NCI-H2196 treated with DMSO at 0.1 percent for 48 hours (cell line): ENCODE measurements around the gene ECSIT.
"Not testable (repeated sequence)": the region's sequence is repeated elsewhere in the genome, so short reads cannot be mapped to it uniquely, and the experiment has no call there.

ENCODE experiments used
- DNase-seq: peaks from one replicate; lab custom pipeline; 2025; ENCODE audit not compliant: unreplicated experiment; lab: John Stamatoyannopoulos, UW

The ECSIT gene

GRCh38 chr19:11479898-11480714, 48.8 kb downstream of the ECSIT start:
- no peak for DNase-seq

GRCh38 chr19:11479090-11479897, 49.6 kb downstream of the ECSIT start:
- DNase-seq: no peak

GRCh38 chr19:11478167-11479089, 50.5 kb downstream of the ECSIT start:
- no peak for DNase-seq

- DNase-seq: no peak
Measured at GRCh38 chr19:11475861-11476260, 53.1 kb downstream of the ECSIT start.

GRCh38 chr19:11475343-11475742, 53.6 kb downstream of the ECSIT start:
- DNase-seq: not testable (repeated sequence)

GRCh38 chr19:11473725-11474124, 55.2 kb downstream of the ECSIT start:
- no peak for DNase-seq

GRCh38 chr19:11468266-11468845, 60.6 kb downstream of the ECSIT start:
- not testable (repeated sequence) for DNase-seq

GRCh38 chr19:11465600-11465999, 63.3 kb downstream of the ECSIT start:
- DNase-seq: no peak

- DNase-seq: no peak
Measured at GRCh38 chr19:11464333-11465265, 64.3 kb downstream of the ECSIT start.

- no peak for DNase-seq
Measured at GRCh38 chr19:11463391-11463790, 65.5 kb downstream of the ECSIT start.

GRCh38 chr19:11461453-11461852, 67.5 kb downstream of the ECSIT start:
- DNase-seq: no peak

GRCh38 chr19:11460207-11460606, 68.7 kb downstream of the ECSIT start:
- no peak for DNase-seq

- not testable (repeated sequence) for DNase-seq
Measured at GRCh38 chr19:11458912-11459311, 70.0 kb downstream of the ECSIT start.

GRCh38 chr19:11458236-11458900, 70.6 kb downstream of the ECSIT start:
- no peak for DNase-seq

GRCh38 chr19:11457831-11458230, 71.1 kb downstream of the ECSIT start:
- no peak for DNase-seq

GRCh38 chr19:11457115-11457514, 71.8 kb downstream of the ECSIT start:
- no peak for DNase-seq

- DNase-seq: no peak
Measured at GRCh38 chr19:11456659-11457058, 72.3 kb downstream of the ECSIT start.
